ENCODE measurements around the gene CDH16. TPM values are rescaled to one million over a fixed set of nuclear protein-coding genes. Genes with fewer than 3 reads are reported as not detected.
A peak's percentile ranks its signal among the peaks of the same experiment; 100 is the strongest.
"Not testable (repeated sequence)": the region's sequence is repeated elsewhere in the genome, so short reads cannot be mapped to it uniquely, and the experiment has no call there.

CDH16 gene
- total RNA-seq, 1 experiment from 2014 or later, result not detected

DNA sequence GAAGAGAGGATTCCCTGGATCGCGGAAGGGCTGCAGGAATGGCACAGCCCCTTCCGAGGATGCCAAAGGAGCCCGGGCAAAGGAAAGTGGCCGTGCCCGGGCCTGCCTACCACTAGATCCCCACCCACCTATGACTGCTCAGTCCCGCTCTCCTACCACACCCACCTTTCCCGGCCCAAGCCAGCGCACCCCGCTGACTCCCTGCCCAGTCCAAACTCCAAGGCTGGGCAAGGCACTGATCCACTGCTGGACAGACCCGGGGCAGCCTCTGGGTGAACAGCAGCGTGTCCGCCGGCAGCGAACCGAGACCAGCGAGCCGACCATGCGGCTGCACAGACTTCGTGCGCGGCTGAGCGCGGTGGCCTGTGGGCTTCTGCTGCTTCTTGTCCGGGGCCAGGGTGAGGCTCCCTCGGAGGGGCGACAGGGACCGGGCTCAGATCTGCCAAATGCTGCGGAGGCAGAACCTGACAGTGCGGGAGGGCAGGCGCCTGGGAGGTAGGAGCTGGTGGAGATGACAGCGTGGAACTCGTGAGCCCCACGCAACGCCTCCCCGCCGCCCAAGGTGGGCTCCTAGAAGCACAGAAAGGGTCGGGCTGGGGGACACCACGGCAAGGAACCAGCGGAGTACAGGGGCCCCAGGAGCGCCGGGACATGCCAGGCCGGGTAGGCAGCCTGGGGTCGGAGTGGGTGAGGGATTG is 16.8 kb upstream of the CDH16 start, which contains the start of gene CES2:
TSS of gene CES2 (plus strand) at position 203 of the 698 bp plus-strand sequence. CDS start at position 323, 120 bp downstream.
- no peaks in the 10 kb centered on the region for H3K27me3 ChIP-seq (ENCODE audit: low read length)
- peak within 1 kb of the TSS; percentile 100 for H3K4me3 ChIP-seq (ENCODE audit: low read length)
- no peaks in the 10 kb centered on the region for H3K9me2 ChIP-seq (replicated peaks; ENCODE audit: insufficient read depth, low read length)

DNA sequence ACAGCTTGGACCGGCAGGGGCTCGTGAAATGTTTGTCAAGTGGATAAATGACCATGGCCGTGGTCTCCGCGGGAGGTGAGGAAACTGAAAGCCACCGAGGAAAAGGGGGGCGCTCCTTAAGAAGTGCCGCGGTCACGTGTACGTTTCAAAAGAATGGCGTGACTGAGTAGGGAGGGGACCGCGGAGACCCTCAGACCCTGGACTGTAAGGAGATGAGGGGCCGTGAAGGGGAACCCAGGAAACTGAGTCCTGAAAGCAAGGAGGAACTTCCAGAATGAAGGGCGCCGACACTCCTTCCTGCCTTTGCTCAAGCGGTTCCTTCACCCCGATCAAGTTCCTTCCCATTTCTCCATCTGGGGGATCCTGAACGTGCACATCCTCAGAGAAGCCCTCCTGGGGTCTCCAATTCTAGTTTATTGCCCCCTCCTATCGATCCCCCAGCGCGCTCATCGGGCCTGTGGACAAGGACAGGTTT is 16.2 kb upstream of the CDH16 start:
- Histone ChIP-seq H4K20me1 (ENCODE audit: insufficient read depth, low read depth, low read length) (peaks cover 12% of the 10 kb centered on the region; the same call in 1 of the 2 replicates), H3K79me2 (ENCODE audit: low read length) (peaks cover 42% of the 10 kb centered on the region)

More for the DNA sequence above, 16.8 kb upstream of the CDH16 start, which contains the start of gene CES2:
- Histone ChIP-seq H2AFZ (ENCODE audit: low read length) (0 out of 2 replicates have a peak within 1 kb of the TSS, but pooled peaks have one; percentile 25), H3K4me1 (ENCODE audit: low read length) (peaks cover 25% of the 10 kb centered on the region), H3K36me3 (ENCODE audit: insufficient read depth, low read length) (0 out of 2 replicates have a peak, but pooled peaks cover 12% of the 10 kb centered on the region), H3K9me3 (ENCODE audit: low read length) (no peaks in the 10 kb centered on the region), H3K27ac (ENCODE audit: low read length) (peak within 1 kb of the TSS; percentile 48; the same call in 1 of the 2 replicates), H3K9ac (ENCODE audit: low read length) (peak within 1 kb of the TSS; percentile 93), H4K20me1 (ENCODE audit: insufficient read depth, low read depth, low read length) (peaks cover 12% of the 10 kb centered on the region; the same call in 1 of the 2 replicates), H3K4me2 (ENCODE audit: low read depth, low read length, poor library complexity, severe bottlenecking) (peak within 1 kb of the TSS; percentile 96), H3K79me2 (ENCODE audit: low read length) (peaks cover 42% of the 10 kb centered on the region)
- no peak for DNase-seq

DNA sequence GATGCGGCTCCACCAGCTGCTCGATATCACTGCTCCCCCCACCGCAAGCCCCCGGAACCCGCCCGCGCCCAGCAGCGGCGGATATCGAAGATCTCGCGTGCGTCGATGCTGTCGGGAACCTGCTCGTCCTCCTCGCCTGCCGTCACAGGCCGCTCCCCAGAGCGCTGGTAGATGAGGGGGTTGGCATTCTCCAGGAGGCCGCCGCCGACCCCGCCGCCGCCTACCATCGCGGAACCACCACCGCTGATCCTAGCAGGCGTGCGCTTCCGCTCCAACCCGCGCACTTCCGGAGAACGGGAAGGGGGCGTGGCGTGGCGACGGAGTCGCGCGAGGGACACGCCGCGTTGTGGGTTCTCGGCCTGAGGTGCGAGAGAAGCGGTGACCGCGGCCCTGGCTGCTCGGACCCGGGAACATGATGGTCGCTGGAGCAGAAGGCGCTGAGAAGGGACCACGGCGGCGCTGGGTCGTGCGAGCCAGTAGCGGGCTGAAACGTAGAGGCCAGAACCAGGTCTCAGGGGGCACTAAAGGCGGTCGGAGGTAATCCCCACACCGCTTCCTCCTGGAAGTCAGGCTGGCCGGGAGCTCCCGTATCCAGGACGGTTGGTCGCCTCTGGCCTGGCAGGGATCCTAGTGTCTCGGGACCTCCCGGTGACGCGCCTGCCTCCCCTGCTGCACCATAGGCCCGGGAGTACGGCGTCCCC is 15.6 kb upstream of the CDH16 start, which contains the start of gene CIAO2B:
TSS of gene CIAO2B (minus strand) at position 265 of the 701 bp plus-strand sequence. CDS start at position 227, 38 bp downstream.
- H2AFZ ChIP-seq (ENCODE audit: low read length), result 0 out of 2 replicates have a peak within 1 kb of the TSS, but pooled peaks have one; percentile 57
- H3K27me3 ChIP-seq (ENCODE audit: low read length), result no peaks in the 10 kb centered on the region
- DNase-seq, result peak; percentile 96
- peaks cover 12% of the 10 kb centered on the region; the same call in 1 of the 2 replicates for H4K20me1 ChIP-seq (ENCODE audit: insufficient read depth, low read depth, low read length)
- H3K4me1 ChIP-seq (ENCODE audit: low read length), result peaks cover 25% of the 10 kb centered on the region
- peak within 1 kb of the TSS; percentile 96 for H3K4me2 ChIP-seq (ENCODE audit: low read depth, low read length, poor library complexity, severe bottlenecking)
- H3K9ac ChIP-seq (ENCODE audit: low read length), result peak within 1 kb of the TSS; percentile 93
- no peaks in the 10 kb centered on the region for H3K9me3 ChIP-seq (ENCODE audit: low read length)
- 0 out of 2 replicates have a peak, but pooled peaks cover 12% of the 10 kb centered on the region for H3K36me3 ChIP-seq (ENCODE audit: insufficient read depth, low read length)
- peaks cover 42% of the 10 kb centered on the region for H3K79me2 ChIP-seq (ENCODE audit: low read length)
- H3K4me3 ChIP-seq (ENCODE audit: low read length), result peak within 1 kb of the TSS; percentile 100
- peak within 1 kb of the TSS; percentile 48; the same call in 1 of the 2 replicates for H3K27ac ChIP-seq (ENCODE audit: low read length)
- no peaks in the 10 kb centered on the region for H3K9me2 ChIP-seq (replicated peaks; ENCODE audit: insufficient read depth, low read length)

More for the DNA sequence above, 16.2 kb upstream of the CDH16 start:
- H3K27ac ChIP-seq (ENCODE audit: low read length), result peak overlapping the region; percentile 48; the same call in 1 of the 2 replicates
- H3K4me1 ChIP-seq (ENCODE audit: low read length), result peaks cover 25% of the 10 kb centered on the region
- not testable (repeated sequence) for DNase-seq; H3K9me2 ChIP-seq (replicated peaks; ENCODE audit: insufficient read depth, low read length); H3K9me3 ChIP-seq (ENCODE audit: low read length); H3K27me3 ChIP-seq (ENCODE audit: low read length)
- H2AFZ ChIP-seq (ENCODE audit: low read length), result 0 out of 2 replicates have a peak overlapping the region, but pooled peaks have one; percentile 25
- 0 out of 2 replicates have a peak, but pooled peaks cover 12% of the 10 kb centered on the region for H3K36me3 ChIP-seq (ENCODE audit: insufficient read depth, low read length)
- H3K4me3 ChIP-seq (ENCODE audit: low read length), result peak overlapping the region; percentile 100
- H3K4me2 ChIP-seq (ENCODE audit: low read depth, low read length, poor library complexity, severe bottlenecking), result peak overlapping the region; percentile 96
- peak overlapping the region; percentile 93 for H3K9ac ChIP-seq (ENCODE audit: low read length)

DNA sequence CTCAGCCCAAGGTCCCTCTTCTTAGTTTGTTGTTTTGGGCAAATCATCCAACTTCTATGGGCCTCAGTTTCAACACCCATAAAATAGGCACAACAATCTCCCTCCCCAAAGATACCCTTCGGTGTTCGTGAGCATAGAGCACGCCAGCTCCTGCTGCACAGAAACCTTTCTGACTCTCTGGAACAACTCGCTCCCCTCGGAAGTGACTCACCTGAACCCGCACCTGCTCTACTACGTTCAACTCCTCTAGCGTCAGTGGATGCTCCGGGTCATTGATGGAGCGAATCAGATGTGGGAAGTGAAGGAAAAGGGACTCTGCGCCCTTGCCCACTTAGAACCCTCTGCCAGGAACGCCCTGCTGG is 15.1 kb upstream of the CDH16 start:
- Histone ChIP-seq H3K9ac (ENCODE audit: low read length) (peak overlapping the region; percentile 93), H3K4me3 (ENCODE audit: low read length) (peak overlapping the region; percentile 100), H4K20me1 (ENCODE audit: insufficient read depth, low read depth, low read length) (peaks cover 12% of the 10 kb centered on the region; the same call in 1 of the 2 replicates), H3K9me3 (ENCODE audit: low read length) (no peaks in the 10 kb centered on the region), H3K9me2 (replicated peaks; ENCODE audit: insufficient read depth, low read length) (no peaks in the 10 kb centered on the region), H3K27me3 (ENCODE audit: low read length) (no peaks in the 10 kb centered on the region), H2AFZ (ENCODE audit: low read length) (0 out of 2 replicates have a peak overlapping the region, but pooled peaks have one; percentile 57), H3K4me2 (ENCODE audit: low read depth, low read length, poor library complexity, severe bottlenecking) (peak overlapping the region; percentile 96), H3K4me1 (ENCODE audit: low read length) (peaks cover 25% of the 10 kb centered on the region), H3K79me2 (ENCODE audit: low read length) (peaks cover 42% of the 10 kb centered on the region), H3K36me3 (ENCODE audit: insufficient read depth, low read length) (0 out of 2 replicates have a peak, but pooled peaks cover 9% of the 10 kb centered on the region), H3K27ac (ENCODE audit: low read length) (peak overlapping the region; percentile 42; the same call in 1 of the 2 replicates)
- DNase-seq, result no peak

DNA sequence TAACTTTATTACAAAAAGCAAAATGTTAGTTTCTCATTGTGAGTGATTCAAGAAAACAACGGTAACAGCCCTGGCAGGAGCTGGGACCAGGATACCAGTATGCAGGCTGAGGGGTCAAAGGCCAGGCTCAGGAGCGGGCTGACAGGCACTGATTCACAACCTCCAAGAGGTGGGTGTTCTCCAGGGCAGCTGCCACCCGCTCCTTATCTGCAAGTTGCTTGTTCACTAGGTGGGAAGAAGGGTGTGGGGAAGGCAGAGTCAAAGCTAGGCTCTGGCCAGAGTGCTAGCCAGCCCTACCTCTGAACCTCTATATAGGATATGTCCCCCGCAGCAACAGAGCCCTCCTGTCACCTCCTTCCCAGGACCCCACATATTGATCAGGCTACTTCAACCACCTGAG is 13.4 kb upstream of the CDH16 start:
- Histone ChIP-seq H3K9me3 (ENCODE audit: low read length) (no peaks in the 10 kb centered on the region), H2AFZ (ENCODE audit: low read length) (no peak overlapping the region), H3K4me1 (ENCODE audit: low read length) (peaks cover 29% of the 10 kb centered on the region), H3K4me3 (ENCODE audit: low read length) (no peak overlapping the region), H3K79me2 (ENCODE audit: low read length) (peaks cover 42% of the 10 kb centered on the region), H3K27ac (ENCODE audit: low read length) (no peak overlapping the region), H3K36me3 (ENCODE audit: insufficient read depth, low read length) (0 out of 2 replicates have a peak, but pooled peaks cover 9% of the 10 kb centered on the region), H3K4me2 (ENCODE audit: low read depth, low read length, poor library complexity, severe bottlenecking) (no peak overlapping the region), H3K9ac (ENCODE audit: low read length) (no peak overlapping the region), H4K20me1 (ENCODE audit: insufficient read depth, low read depth, low read length) (peaks cover 12% of the 10 kb centered on the region; the same call in 1 of the 2 replicates), H3K27me3 (ENCODE audit: low read length) (no peaks in the 10 kb centered on the region), H3K9me2 (replicated peaks; ENCODE audit: insufficient read depth, low read length) (no peaks in the 10 kb centered on the region)
- DNase-seq, result no peak

DNA sequence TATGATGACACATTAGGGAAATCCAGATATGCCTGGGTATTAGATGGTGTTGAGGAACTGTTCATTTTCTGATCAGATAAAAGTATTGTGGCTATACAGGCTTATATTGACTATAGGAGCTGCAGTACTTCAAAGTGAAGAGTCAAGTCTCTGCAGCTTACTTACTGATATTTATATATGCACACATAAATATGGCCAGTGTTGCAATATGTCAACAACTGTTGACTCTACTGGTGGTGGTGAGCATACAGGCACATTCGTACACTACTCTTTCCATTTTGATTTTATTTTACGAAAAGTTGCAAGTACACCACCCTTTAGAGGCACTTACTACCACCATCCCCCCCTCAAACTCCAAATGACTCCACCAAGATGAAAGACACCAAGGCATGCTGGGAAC is 13.0 kb upstream of the CDH16 start:
- Histone ChIP-seq H3K79me2 (ENCODE audit: low read length) (peaks cover 42% of the 10 kb centered on the region), H3K9me2 (replicated peaks; ENCODE audit: insufficient read depth, low read length) (no peaks in the 10 kb centered on the region), H3K9ac (ENCODE audit: low read length) (no peak overlapping the region), H3K27me3 (ENCODE audit: low read length) (no peaks in the 10 kb centered on the region), H3K4me3 (ENCODE audit: low read length) (no peak overlapping the region), H3K9me3 (ENCODE audit: low read length) (no peaks in the 10 kb centered on the region), H3K4me1 (ENCODE audit: low read length) (peaks cover 33% of the 10 kb centered on the region), H2AFZ (ENCODE audit: low read length) (no peak overlapping the region), H3K4me2 (ENCODE audit: low read depth, low read length, poor library complexity, severe bottlenecking) (no peak overlapping the region), H3K27ac (ENCODE audit: low read length) (no peak overlapping the region), H3K36me3 (ENCODE audit: insufficient read depth, low read length) (0 out of 2 replicates have a peak, but pooled peaks cover 9% of the 10 kb centered on the region), H4K20me1 (ENCODE audit: insufficient read depth, low read depth, low read length) (peaks cover 12% of the 10 kb centered on the region; the same call in 1 of the 2 replicates)
- no peak for DNase-seq

DNA sequence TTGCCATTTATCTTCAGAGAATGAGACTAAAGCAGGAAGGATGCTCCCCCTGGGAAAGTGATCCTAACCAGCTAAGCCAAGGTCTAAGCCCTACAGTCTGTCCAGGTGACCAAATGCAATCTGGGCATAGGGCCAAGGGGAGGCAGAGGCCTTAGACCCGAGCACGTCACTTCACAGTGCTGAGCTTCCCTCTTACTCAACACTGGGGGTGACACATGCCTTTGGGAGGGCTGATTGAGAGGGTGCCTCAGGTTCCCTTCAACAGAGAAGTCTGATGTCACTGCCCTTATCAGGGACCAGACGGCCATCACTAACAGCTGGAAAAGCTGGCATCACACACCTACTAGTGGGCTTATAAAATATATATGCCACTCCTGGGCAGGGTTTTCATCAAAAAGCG is 11.5 kb upstream of the CDH16 start:
- H3K9me3 ChIP-seq (ENCODE audit: low read length), result no peaks in the 10 kb centered on the region
- H3K4me2 ChIP-seq (ENCODE audit: low read depth, low read length, poor library complexity, severe bottlenecking), result no peak overlapping the region
- no peak overlapping the region for H3K4me3 ChIP-seq (ENCODE audit: low read length)

More for the DNA sequence above, 11.5 kb upstream of the CDH16 start:
- Histone ChIP-seq H2AFZ (ENCODE audit: low read length) (no peak overlapping the region), H3K79me2 (ENCODE audit: low read length) (peaks cover 28% of the 10 kb centered on the region), H3K4me1 (ENCODE audit: low read length) (peaks cover 25% of the 10 kb centered on the region), H3K36me3 (ENCODE audit: insufficient read depth, low read length) (0 out of 2 replicates have a peak, but pooled peaks cover 9% of the 10 kb centered on the region), H4K20me1 (ENCODE audit: insufficient read depth, low read depth, low read length) (peaks cover 12% of the 10 kb centered on the region; the same call in 1 of the 2 replicates), H3K27me3 (ENCODE audit: low read length) (no peaks in the 10 kb centered on the region), H3K9ac (ENCODE audit: low read length) (no peak overlapping the region), H3K27ac (ENCODE audit: low read length) (no peak overlapping the region), H3K9me2 (replicated peaks; ENCODE audit: insufficient read depth, low read length) (no peaks in the 10 kb centered on the region)
- peak; percentile 39 for DNase-seq
